K562 (cell line): ENCODE data around the gene ZNF429.

Source experiments
- BHLHE40 ChIP-seq: IDR thresholded peaks from 2 replicates; pipeline ENCODE4 v1.6.1; 2011; ENCODE audit warnings: low read length, improper control_type of control experiment
- CTCF ChIP-seq, 3 experiments: IDR thresholded peaks in 2 of 3; conservative IDR thresholded peaks in 1 of 3; 2 replicates each; pipeline ENCODE4 v1.5.1; 2011 to 2012; ENCODE audit warnings: low read length in 3 of 3, mild to moderate bottlenecking in 3 of 3, control low read depth in 2 of 3, improper control_type of control experiment in 1 of 3, inconsistent platforms in 1 of 3, low read depth in 1 of 3, mixed read lengths in 1 of 3, moderate library complexity in 1 of 3; ENCODE audit not compliant: insufficient read depth in 2 of 3
- ELF1 ChIP-seq: fragments of 200-800 bp; sonication (Bioruptor generic); IDR thresholded peaks from 2 replicates; pipeline ENCODE4 v1.6.1; 2016; ENCODE audit warnings: missing genetic modification characterization, missing compliant biosample characterization
- EZH2 ChIP-seq: IDR thresholded peaks from 2 replicates; pipeline ENCODE4 v1.6.1; 2012; ENCODE audit warnings: low read depth, mild to moderate bottlenecking, inconsistent platforms, low read length, borderline replicate concordance
- GATAD2B ChIP-seq: fragments of 450-650 bp; IDR thresholded peaks from 2 replicates; pipeline ENCODE4 v1.6.1; 2017; ENCODE audit warnings: mild to moderate bottlenecking, borderline replicate concordance
- IFI16 ChIP-seq: fragments of 250-450 bp; sonication (Bioruptor Pico); IDR thresholded peaks from 2 replicates; pipeline ENCODE4 v2.1.2; 2022; ENCODE audit warnings: mild to moderate bottlenecking, inconsistent platforms
- POLR2A ChIP-seq: fragments of 450-650 bp; conservative IDR thresholded peaks from 2 replicates; pipeline ENCODE4 v1.6.1; 2016
- PTBP1 ChIP-seq: fragments of 200-400 bp; formaldehyde crosslinking; IDR thresholded peaks from 2 replicates; pipeline ENCODE4 v1.6.1; 2017; ENCODE audit warnings: low read depth, low read length
- RAD21 ChIP-seq, 2 experiments: fragments of 250-450 bp in 1 of 2; fragments of 450-650 bp in 1 of 2; sonication (Bioruptor Pico) in 1 of 2; formaldehyde crosslinking in 1 of 2; IDR thresholded peaks in 1 of 2; conservative IDR thresholded peaks in 1 of 2; 2 replicates each; pipeline versions ENCODE4 v1.4.0 to v1.8.0; 2020 to 2022; ENCODE audit warnings: mild to moderate bottlenecking in 2 of 2, moderate library complexity in 1 of 2
- ZBED1 ChIP-seq: IDR thresholded peaks from 2 replicates; pipeline ENCODE4 v1.6.1; 2014
- ZC3H4 ChIP-seq: sonication (generic); formaldehyde crosslinking; IDR thresholded peaks from 2 replicates; pipeline ENCODE4 v1.9.0; 2021; ENCODE audit warnings: missing genetic modification reagents, borderline replicate concordance
- ZNF253 ChIP-seq: fragments of 250-450 bp; sonication (Bioruptor Pico); conservative IDR thresholded peaks from 2 replicates; pipeline ENCODE4 v1.6.1; 2021; ENCODE audit warnings: mild to moderate bottlenecking
- ZNF551 ChIP-seq: fragments of 250-450 bp; sonication (Bioruptor Pico); IDR thresholded peaks from 2 replicates; pipeline ENCODE4 v1.5.0; 2021; ENCODE audit warnings: mild to moderate bottlenecking, moderate library complexity

- no peak for TF ChIP-seq ZC3H4 (CRISPR knock-in tag)
- no peak for TF ChIP-seq CTCF (IDR thresholded peaks at IDR 0.05 in 2 of 3, conservative IDR thresholded peaks at IDR 0.05 in 1 of 3; ENCODE audit: insufficient read depth in 2 of 3, low read depth in 1 of 3, low read length in 3 of 3)
- TF ChIP-seq POLR2A = no peak
- TF ChIP-seq ZNF551 (CRISPR knock-in tag) = no peak
- no peak for TF ChIP-seq PTBP1
- TF ChIP-seq IFI16 (CRISPR knock-in tag) = no peak
- TF ChIP-seq BHLHE40 = no peak
- no peak for TF ChIP-seq GATAD2B
- no peak for TF ChIP-seq EZH2
- no peak for TF ChIP-seq ZNF253
- no peak for TF ChIP-seq ZBED1
- TF ChIP-seq RAD21 (CRISPR knock-in tag; conservative IDR thresholded peaks at IDR 0.05 in 1 of 2, IDR thresholded peaks at IDR 0.05 in 1 of 2) = no peak
- no peak for TF ChIP-seq ELF1 (tag)
Measured at GRCh38 chr19:21595185-21595584, 89.8 kb downstream of the ZNF429 start.
